Measurements from ENCODE around the gene RPL6.

The RPL6 gene

GRCh38 chr12:112368856-112369255 lies 40.5 kb downstream of the RPL6 start:
- H3K4me1 ChIP-seq = peaks cover 0 to 22% (median 3%) of the 10 kb centered on the region in 4 donors
- TF ChIP-seq CTCF (IDR thresholded peaks at IDR 0.05) = no peak
- H3K4me3 ChIP-seq = no peak overlapping the region
- no peaks in the 10 kb centered on the region for H3K9me3 ChIP-seq
- H3K27ac ChIP-seq = no peak overlapping the region
- intact Hi-C loops (cut with DNase I; ENCODE audit: low total_unique reads) = no loop called here
- no peaks in the 10 kb centered on the region for H3K36me3 ChIP-seq
- no peaks in the 10 kb centered on the region for H3K27me3 ChIP-seq
- no peak for DNase-seq

DNA sequence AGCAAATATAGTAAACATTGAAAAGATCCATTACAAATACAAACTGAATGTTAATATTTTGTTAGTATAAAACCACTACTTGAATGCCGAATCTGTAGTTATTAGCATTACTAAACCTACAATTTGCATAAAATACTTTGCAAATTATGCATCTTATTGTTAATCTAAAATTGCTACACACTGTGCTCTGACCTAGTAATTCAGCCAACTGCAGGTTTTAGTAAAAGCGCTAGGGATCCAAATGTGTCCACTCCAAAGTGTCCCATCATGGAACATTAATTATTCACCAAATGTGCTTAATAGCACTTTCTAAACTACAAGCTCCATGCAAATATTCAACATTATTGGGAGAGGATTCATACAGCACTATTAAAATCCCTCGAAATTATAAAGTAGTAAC lies 41.4 kb downstream of the RPL6 start:
- TF ChIP-seq CTCF (IDR thresholded peaks at IDR 0.05) = no peak
- DNase-seq = no peak
- no peak overlapping the region for H3K27ac ChIP-seq
- H3K27me3 ChIP-seq = no peaks in the 10 kb centered on the region
- intact Hi-C loops (cut with DNase I; ENCODE audit: low total_unique reads) = no loop called here
- H3K4me3 ChIP-seq = no peak overlapping the region
- H3K9me3 ChIP-seq = no peaks in the 10 kb centered on the region
- peaks cover 0 to 18% (median 3%) of the 10 kb centered on the region in 4 donors for H3K4me1 ChIP-seq
- H3K36me3 ChIP-seq = no peaks in the 10 kb centered on the region

- H3K27ac ChIP-seq = no peak overlapping the region
- no peaks in the 10 kb centered on the region for H3K27me3 ChIP-seq
- TF ChIP-seq CTCF (IDR thresholded peaks at IDR 0.05) = no peak
- no peak overlapping the region for H3K4me3 ChIP-seq
- intact Hi-C loops (cut with DNase I; ENCODE audit: low total_unique reads) = no loop called here
- H3K36me3 ChIP-seq = no peaks in the 10 kb centered on the region
- no peak for DNase-seq
- no peaks in the 10 kb centered on the region for H3K4me1 ChIP-seq
- no peaks in the 10 kb centered on the region for H3K9me3 ChIP-seq
Measured at GRCh38 chr12:112362310-112362709, 47.1 kb downstream of the RPL6 start.

DNA sequence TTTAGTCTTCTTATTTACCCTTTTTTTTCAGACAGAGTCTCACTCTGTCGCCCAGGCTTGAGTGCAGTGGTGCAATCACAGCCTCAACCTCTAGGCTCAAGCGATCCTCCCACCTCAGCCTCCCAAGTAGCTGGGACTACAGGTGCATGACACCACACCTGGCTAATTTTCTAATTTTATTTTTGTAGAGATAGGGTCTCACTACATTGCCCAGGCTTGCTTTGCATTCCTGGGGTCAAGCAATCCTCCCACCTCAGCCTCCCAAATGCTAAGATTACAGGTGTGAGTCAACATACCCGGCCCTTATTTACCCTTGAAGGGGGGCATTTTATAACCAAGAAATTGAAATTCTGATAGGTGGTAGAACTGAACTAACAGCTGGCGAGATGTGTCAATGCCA lies 48.1 kb downstream of the RPL6 start:
- Histone ChIP-seq H3K9me3 (no peaks in the 10 kb centered on the region), H3K4me3 (no peak overlapping the region), H3K27ac (no peak overlapping the region), H3K4me1 (peaks cover 0 to 3% (median 0%) of the 10 kb centered on the region in 4 donors), H3K36me3 (no peaks in the 10 kb centered on the region), H3K27me3 (no peaks in the 10 kb centered on the region)
- DNase-seq = no peak
- TF ChIP-seq CTCF (IDR thresholded peaks at IDR 0.05) = no peak
- intact Hi-C loops (cut with DNase I; ENCODE audit: low total_unique reads) = no loop called here

DNA sequence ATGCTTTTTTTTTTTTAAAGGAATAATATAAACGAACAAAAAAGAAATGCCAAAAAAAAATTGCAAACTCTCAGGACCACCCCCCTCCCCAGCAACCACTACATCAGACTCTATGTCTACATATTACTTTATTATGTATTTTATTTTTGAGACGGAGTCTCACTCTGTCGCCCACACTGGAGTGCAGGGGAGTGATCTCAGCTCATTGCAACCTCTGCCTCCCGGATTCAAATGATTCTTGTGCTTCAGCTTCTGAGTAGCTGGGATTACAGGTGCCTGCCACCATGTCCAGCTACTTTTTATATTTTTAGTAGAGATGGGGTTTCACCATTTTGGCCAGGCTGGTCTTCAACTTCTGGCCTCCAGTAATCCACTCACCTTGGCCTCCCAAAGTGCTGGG lies 50.1 kb downstream of the RPL6 start:
- Histone ChIP-seq H3K4me1 (peaks cover 0 to 3% (median 0%) of the 10 kb centered on the region in 4 donors), H3K27ac (no peak overlapping the region), H3K27me3 (no peaks in the 10 kb centered on the region), H3K36me3 (no peaks in the 10 kb centered on the region), H3K9me3 (no peaks in the 10 kb centered on the region), H3K4me3 (no peak overlapping the region)
- no peak for TF ChIP-seq CTCF (IDR thresholded peaks at IDR 0.05)
- intact Hi-C loops (cut with DNase I; ENCODE audit: low total_unique reads) = no loop called here
- DNase-seq = no peak

GRCh38 chr12:112357214-112357613 lies 52.2 kb downstream of the RPL6 start:
- no peaks in the 10 kb centered on the region for H3K9me3 ChIP-seq
- H3K27ac ChIP-seq = no peak overlapping the region
- DNase-seq = no peak
- intact Hi-C loops (cut with DNase I; ENCODE audit: low total_unique reads) = no loop called here
- peaks cover 0 to 10% (median 0%) of the 10 kb centered on the region in 4 donors for H3K4me1 ChIP-seq
- H3K36me3 ChIP-seq = no peaks in the 10 kb centered on the region
- no peak for TF ChIP-seq CTCF (IDR thresholded peaks at IDR 0.05)
- no peaks in the 10 kb centered on the region for H3K27me3 ChIP-seq
- no peak overlapping the region for H3K4me3 ChIP-seq

Measured in tibial artery (tissue), 4 donors.